Body of pancreas (tissue), 4 donors: Measurements from ENCODE around the gene CAPN10.

Experiments
- CTCF ChIP-seq, 7 experiments: fragments of 450-650 bp in 4 of 7; fragments of 200-600 bp in 3 of 7; sonication (generic) in 3 of 7; IDR thresholded peaks; one replicate each; pipeline ENCODE4 v1.5.1; 2016 to 2019; ENCODE audit warnings: antibody characterized with exemption in 7 of 7
- POLR2A ChIP-seq, 3 donors: fragments of 450-650 bp; IDR thresholded peaks; one replicate each; pipeline ENCODE4 v1.6.1; 2016; ENCODE audit warnings: antibody characterized with exemption in 3 of 3, mild to moderate bottlenecking in 2 of 3

- no peak for TF ChIP-seq CTCF (IDR thresholded peaks at IDR 0.05)
- no peak for TF ChIP-seq POLR2A (IDR thresholded peaks at IDR 0.05)
Measured at GRCh38 chr2:240632306-240632721, 45.8 kb downstream of the CAPN10 start.
